Neural cell (in vitro differentiated cells): ENCODE results near the gene CPLANE1. TPM values are rescaled to one million over a fixed set of nuclear protein-coding genes. Genes with fewer than 3 reads are reported as not detected.

Experiments
- H2AFZ ChIP-seq: fragments of 200-600, 300-800 bp; sonication (generic), shearing (Covaris generic); 2 replicates; pipeline ENCODE4 v1.6.0; 2014; ENCODE audit warnings: low read depth, mild to moderate bottlenecking, antibody characterized with exemption, low read length, moderate library complexity
- H3F3A ChIP-seq: fragments of 200-600 bp; shearing (Covaris generic); 2 replicates; pipeline ENCODE4 v1.6.1; 2016; ENCODE audit warnings: mild to moderate bottlenecking, moderate library complexity, mixed read lengths, antibody characterized with exemption, low read length; ENCODE audit not compliant: insufficient read depth, poor library complexity, severe bottlenecking
- H3K27ac ChIP-seq: fragments of 200-600, 300-800 bp; sonication (generic), shearing (Covaris generic); 2 replicates; pipeline ENCODE4 v1.5.1; 2014; ENCODE audit warnings: mild to moderate bottlenecking, low read length, moderate library complexity
- H3K27me3 ChIP-seq: fragments of 300-800, 200-600 bp; sonication (generic), shearing (Covaris generic); 2 replicates; pipeline ENCODE4 v1.6.0; 2014; ENCODE audit warnings: mild to moderate bottlenecking, low read depth, low read length, moderate library complexity; ENCODE audit not compliant: insufficient read depth
- H3K36me3 ChIP-seq: fragments of 300-800, 200-600 bp; sonication (generic), shearing (Covaris generic); 2 replicates; pipeline ENCODE4 v1.5.1; 2014; ENCODE audit warnings: mild to moderate bottlenecking, antibody characterized with exemption, low read length, moderate library complexity; ENCODE audit not compliant: insufficient read depth
- H3K4me2 ChIP-seq: fragments of 300-800, 200-600 bp; sonication (generic), shearing (Covaris generic); 2 replicates; pipeline ENCODE4 v1.6.0; 2014; ENCODE audit warnings: mild to moderate bottlenecking, low read length
- H3K4me3 ChIP-seq: fragments of 300-800, 200-600 bp; sonication (generic), shearing (Covaris generic); 2 replicates; pipeline ENCODE4 v1.5.1; 2014; ENCODE audit warnings: mild to moderate bottlenecking, low read length, moderate library complexity
- H3K79me2 ChIP-seq: fragments of 200-600 bp; shearing (Covaris generic); replicated peaks from 2 replicates; pipeline ENCODE4 v1.6.0; 2014; ENCODE audit warnings: mild to moderate bottlenecking, low read length, moderate library complexity; ENCODE audit not compliant: insufficient read depth
- H3K9ac ChIP-seq: fragments of 300-800, 200-600 bp; sonication (generic), shearing (Covaris generic); 2 replicates; pipeline ENCODE4 v1.6.1; 2016; ENCODE audit warnings: mild to moderate bottlenecking, low read length, mixed read lengths
- H3K9me2 ChIP-seq: fragments of 200-600 bp; shearing (Covaris generic); 2 replicates; pipeline ENCODE4 v1.6.1; 2016; ENCODE audit warnings: mild to moderate bottlenecking, low read length, mixed read lengths; ENCODE audit not compliant: insufficient read depth
- H3K9me3 ChIP-seq: fragments of 200-600, 300-800 bp; sonication (generic), shearing (Covaris generic); 2 replicates; pipeline ENCODE4 v1.6.1; 2016; ENCODE audit warnings: mild to moderate bottlenecking, mixed run types, low read length, moderate library complexity, mixed read lengths
- H4K20me1 ChIP-seq: fragments of 200-600 bp; shearing (Covaris generic); 2 replicates; pipeline ENCODE4 v1.6.1; 2016; ENCODE audit warnings: mild to moderate bottlenecking, mixed run types; ENCODE audit not compliant: insufficient read depth
- EZH2 ChIP-seq: fragments of 200-600, 300-800 bp; shearing (Covaris generic), sonication (generic); IDR thresholded peaks from 2 replicates; pipeline ENCODE4 v1.6.1; 2014; ENCODE audit warnings: antibody characterized with exemption, low read length, borderline replicate concordance, mild to moderate bottlenecking; ENCODE audit not compliant: insufficient read depth, poor library complexity, severe bottlenecking
- MXI1 ChIP-seq: fragments of 450-650 bp; conservative IDR thresholded peaks from 2 replicates; pipeline ENCODE4 v1.6.1; 2014; ENCODE audit warnings: antibody characterized with exemption, mild to moderate bottlenecking; ENCODE audit not compliant: poor library complexity, severe bottlenecking
- POLR2AphosphoS5 ChIP-seq: IDR thresholded peaks from 2 replicates; pipeline ENCODE4 v1.6.1; 2012
- RAD21 ChIP-seq: fragments of 450-650 bp; conservative IDR thresholded peaks from 2 replicates; pipeline ENCODE4 v1.6.1; 2014; ENCODE audit warnings: antibody characterized with exemption, mild to moderate bottlenecking, moderate library complexity
- SMC3 ChIP-seq: fragments of 450-650 bp; conservative IDR thresholded peaks from 2 replicates; pipeline ENCODE4 v1.6.1; 2014; ENCODE audit warnings: antibody characterized with exemption, mild to moderate bottlenecking, moderate library complexity; ENCODE audit not compliant: poor library complexity
- TAF1 ChIP-seq: IDR thresholded peaks from 2 replicates; pipeline ENCODE4 v1.6.1; 2012; ENCODE audit warnings: low read depth
- polyA plus RNA-seq: library from polyadenylated mRNA; depleted of rRNA; stranded (reverse); fragments of >200 nt; gene quantifications from 2 replicates; pipeline ENCODE4 v1.2.3, GENCODE V29; 2014
- TF ChIP-seq, protein P1 (sequence below): IDR thresholded peaks from 2 replicates; pipeline ENCODE4 v1.6.1; 2012; ENCODE audit warnings: borderline replicate concordance
- TF ChIP-seq, protein P2 (sequence below): fragments of 450-650 bp; IDR thresholded peaks from 2 replicates; pipeline ENCODE4 v1.5.1; 2014; ENCODE audit warnings: antibody characterized with exemption, mild to moderate bottlenecking, moderate library complexity; ENCODE audit not compliant: poor library complexity, severe bottlenecking

CPLANE1 gene
- polyA plus RNA-seq, 1 donor from 2014 or later = 26.0 TPM

DNA sequence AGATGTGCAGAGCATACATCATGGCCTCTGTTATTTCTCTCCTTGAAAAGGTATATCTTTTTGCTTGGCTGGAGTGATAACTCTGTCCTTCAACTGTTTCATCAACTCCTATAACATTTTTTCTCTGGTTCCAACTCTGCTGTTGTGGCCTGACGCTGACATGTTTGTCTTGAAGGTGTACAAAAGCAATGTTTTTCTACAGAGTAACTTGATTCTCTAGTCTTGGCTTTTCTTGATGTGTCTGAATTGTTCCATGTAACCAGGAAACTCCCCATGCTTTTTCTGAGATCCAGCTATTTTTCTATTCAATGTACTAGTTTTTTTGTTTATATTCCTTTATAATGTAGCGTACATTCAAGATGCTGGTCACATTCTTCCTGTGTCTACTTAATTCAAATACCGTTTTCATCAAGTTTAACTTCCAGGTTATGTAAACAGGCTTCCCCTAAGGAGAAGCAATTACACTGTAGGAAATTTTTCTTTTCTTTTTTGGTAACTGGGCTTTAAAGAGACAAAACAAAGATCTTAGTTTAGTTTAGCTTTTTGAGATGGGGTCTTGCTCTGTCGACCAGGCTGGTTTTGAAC is 6.7 kb upstream of the CPLANE1 start:
- no peaks in the 10 kb centered on the region for H3K9me2 ChIP-seq
- H3K79me2 ChIP-seq = no peaks in the 10 kb centered on the region
- no peaks in the 10 kb centered on the region for H3F3A ChIP-seq
- no peak overlapping the region for H3K4me2 ChIP-seq
- H3K27me3 ChIP-seq = no peaks in the 10 kb centered on the region
- TF ChIP-seq EZH2 (no peak), POLR2AphosphoS5 (no peak), TAF1 (no peak), RAD21 (no peak), SMC3 (no peak)
- TF ChIP-seq, protein P1, sequence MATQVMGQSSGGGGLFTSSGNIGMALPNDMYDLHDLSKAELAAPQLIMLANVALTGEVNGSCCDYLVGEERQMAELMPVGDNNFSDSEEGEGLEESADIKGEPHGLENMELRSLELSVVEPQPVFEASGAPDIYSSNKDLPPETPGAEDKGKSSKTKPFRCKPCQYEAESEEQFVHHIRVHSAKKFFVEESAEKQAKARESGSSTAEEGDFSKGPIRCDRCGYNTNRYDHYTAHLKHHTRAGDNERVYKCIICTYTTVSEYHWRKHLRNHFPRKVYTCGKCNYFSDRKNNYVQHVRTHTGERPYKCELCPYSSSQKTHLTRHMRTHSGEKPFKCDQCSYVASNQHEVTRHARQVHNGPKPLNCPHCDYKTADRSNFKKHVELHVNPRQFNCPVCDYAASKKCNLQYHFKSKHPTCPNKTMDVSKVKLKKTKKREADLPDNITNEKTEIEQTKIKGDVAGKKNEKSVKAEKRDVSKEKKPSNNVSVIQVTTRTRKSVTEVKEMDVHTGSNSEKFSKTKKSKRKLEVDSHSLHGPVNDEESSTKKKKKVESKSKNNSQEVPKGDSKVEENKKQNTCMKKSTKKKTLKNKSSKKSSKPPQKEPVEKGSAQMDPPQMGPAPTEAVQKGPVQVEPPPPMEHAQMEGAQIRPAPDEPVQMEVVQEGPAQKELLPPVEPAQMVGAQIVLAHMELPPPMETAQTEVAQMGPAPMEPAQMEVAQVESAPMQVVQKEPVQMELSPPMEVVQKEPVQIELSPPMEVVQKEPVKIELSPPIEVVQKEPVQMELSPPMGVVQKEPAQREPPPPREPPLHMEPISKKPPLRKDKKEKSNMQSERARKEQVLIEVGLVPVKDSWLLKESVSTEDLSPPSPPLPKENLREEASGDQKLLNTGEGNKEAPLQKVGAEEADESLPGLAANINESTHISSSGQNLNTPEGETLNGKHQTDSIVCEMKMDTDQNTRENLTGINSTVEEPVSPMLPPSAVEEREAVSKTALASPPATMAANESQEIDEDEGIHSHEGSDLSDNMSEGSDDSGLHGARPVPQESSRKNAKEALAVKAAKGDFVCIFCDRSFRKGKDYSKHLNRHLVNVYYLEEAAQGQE = no peak
- TF ChIP-seq, protein P2, sequence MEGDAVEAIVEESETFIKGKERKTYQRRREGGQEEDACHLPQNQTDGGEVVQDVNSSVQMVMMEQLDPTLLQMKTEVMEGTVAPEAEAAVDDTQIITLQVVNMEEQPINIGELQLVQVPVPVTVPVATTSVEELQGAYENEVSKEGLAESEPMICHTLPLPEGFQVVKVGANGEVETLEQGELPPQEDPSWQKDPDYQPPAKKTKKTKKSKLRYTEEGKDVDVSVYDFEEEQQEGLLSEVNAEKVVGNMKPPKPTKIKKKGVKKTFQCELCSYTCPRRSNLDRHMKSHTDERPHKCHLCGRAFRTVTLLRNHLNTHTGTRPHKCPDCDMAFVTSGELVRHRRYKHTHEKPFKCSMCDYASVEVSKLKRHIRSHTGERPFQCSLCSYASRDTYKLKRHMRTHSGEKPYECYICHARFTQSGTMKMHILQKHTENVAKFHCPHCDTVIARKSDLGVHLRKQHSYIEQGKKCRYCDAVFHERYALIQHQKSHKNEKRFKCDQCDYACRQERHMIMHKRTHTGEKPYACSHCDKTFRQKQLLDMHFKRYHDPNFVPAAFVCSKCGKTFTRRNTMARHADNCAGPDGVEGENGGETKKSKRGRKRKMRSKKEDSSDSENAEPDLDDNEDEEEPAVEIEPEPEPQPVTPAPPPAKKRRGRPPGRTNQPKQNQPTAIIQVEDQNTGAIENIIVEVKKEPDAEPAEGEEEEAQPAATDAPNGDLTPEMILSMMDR = no peak
- H3K27ac ChIP-seq = no peak overlapping the region
- H4K20me1 ChIP-seq = no peaks in the 10 kb centered on the region
- H3K9ac ChIP-seq = no peak overlapping the region
- no peaks in the 10 kb centered on the region for H3K36me3 ChIP-seq
- no peak overlapping the region for H3K4me3 ChIP-seq
- no peak overlapping the region for H2AFZ ChIP-seq
- no peaks in the 10 kb centered on the region for H3K9me3 ChIP-seq

DNA sequence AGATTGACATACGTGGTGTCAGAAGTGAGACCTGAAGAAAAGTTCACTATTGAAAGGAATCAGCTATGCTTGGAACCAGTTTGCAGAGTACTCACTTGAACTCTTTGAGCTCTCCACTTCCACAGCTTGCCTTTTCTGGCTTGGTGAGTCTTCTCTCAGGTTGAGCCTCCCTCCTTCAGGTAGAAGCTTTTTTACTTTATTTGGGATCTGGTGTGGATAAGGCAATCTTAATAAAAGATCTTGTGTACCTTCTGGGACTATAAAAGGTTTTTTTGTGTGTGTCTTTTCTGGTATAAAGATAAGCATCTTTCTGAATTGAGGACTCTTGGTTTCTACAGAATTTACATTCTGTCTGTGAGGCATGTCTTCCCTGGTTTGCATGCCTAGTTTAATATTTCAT is 5.4 kb upstream of the CPLANE1 start:
- H3F3A ChIP-seq = peaks cover 5% of the 10 kb centered on the region
- H3K36me3 ChIP-seq = no peaks in the 10 kb centered on the region
- H4K20me1 ChIP-seq = no peaks in the 10 kb centered on the region
- no peak overlapping the region for H3K9ac ChIP-seq
- no peaks in the 10 kb centered on the region for H3K27me3 ChIP-seq
- TF ChIP-seq, protein P1 = no peak
- TF ChIP-seq, protein P2 = no peak
- TF ChIP-seq POLR2AphosphoS5 = no peak
- no peak for TF ChIP-seq MXI1
- no peak for TF ChIP-seq TAF1
- H3K79me2 ChIP-seq = no peaks in the 10 kb centered on the region
- no peak overlapping the region for H3K4me3 ChIP-seq
- H2AFZ ChIP-seq = no peak overlapping the region
- H3K4me2 ChIP-seq = no peak overlapping the region
- no peak overlapping the region for H3K27ac ChIP-seq
- no peaks in the 10 kb centered on the region for H3K9me3 ChIP-seq
- no peaks in the 10 kb centered on the region for H3K9me2 ChIP-seq
